Skeletal muscle satellite cell (primary cell): ENCODE measurements around the gene CREBBP.
"Not testable (repeated sequence)": the region's sequence is repeated elsewhere in the genome, so short reads cannot be mapped to it uniquely, and the experiment has no call there.

Experiments used
- H3K27me3 ChIP-seq: 2 replicates; pipeline ENCODE4 v1.7.0; 2013; ENCODE audit warnings: low read length; ENCODE audit not compliant: control insufficient read depth, insufficient read depth
- H3K36me3 ChIP-seq: 2 replicates; pipeline ENCODE4 v1.7.0; 2013; ENCODE audit warnings: mild to moderate bottlenecking, control low read depth, low read length; ENCODE audit not compliant: insufficient read depth
- H3K4me1 ChIP-seq: 2 replicates; pipeline ENCODE4 v1.7.0; 2013; ENCODE audit warnings: low read length; ENCODE audit not compliant: control insufficient read depth, insufficient read depth
- H3K4me2 ChIP-seq: 2 replicates; pipeline ENCODE4 v1.7.0; 2013; ENCODE audit warnings: mild to moderate bottlenecking, low read length
- H3K4me3 ChIP-seq: 2 replicates; pipeline ENCODE4 v1.7.0; 2013; ENCODE audit warnings: low read length
- H3K9ac ChIP-seq: 2 replicates; pipeline ENCODE4 v1.7.0; 2013; ENCODE audit warnings: mild to moderate bottlenecking, low read depth, low read length, moderate library complexity
- H3K9me3 ChIP-seq: replicated peaks from 2 replicates; pipeline ENCODE4 v1.7.0; 2013; ENCODE audit warnings: mild to moderate bottlenecking, control low read depth, low read length

CREBBP gene

DNA sequence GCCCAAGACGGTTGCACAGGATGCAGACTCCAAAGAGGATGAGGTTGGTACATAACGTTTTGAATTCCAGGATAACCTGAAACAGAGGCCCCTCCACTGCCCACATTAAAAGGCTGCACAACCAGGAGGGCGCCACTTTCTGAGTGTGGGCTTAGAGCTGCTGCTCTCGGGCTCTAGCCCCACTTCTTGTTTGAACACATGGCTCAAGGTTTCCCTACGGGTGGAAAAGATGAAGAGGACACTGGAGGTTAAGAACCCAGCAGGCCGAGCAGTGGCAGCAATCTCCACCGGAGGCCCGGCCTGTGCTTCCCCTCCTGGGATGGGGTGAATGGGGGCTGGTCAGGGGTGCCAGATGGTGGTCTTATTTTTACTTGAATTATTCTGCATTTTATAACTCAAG, 155.2 kb downstream of the CREBBP start:
- no peak overlapping the region for H3K4me3 ChIP-seq
- H3K9me3 ChIP-seq = no peaks in the 10 kb centered on the region
- H3K4me1 ChIP-seq = no peaks in the 10 kb centered on the region
- no peak overlapping the region for H3K4me2 ChIP-seq
- H3K9ac ChIP-seq = no peak overlapping the region
- H3K36me3 ChIP-seq = peaks cover 38% of the 10 kb centered on the region
- H3K27me3 ChIP-seq = no peaks in the 10 kb centered on the region

DNA sequence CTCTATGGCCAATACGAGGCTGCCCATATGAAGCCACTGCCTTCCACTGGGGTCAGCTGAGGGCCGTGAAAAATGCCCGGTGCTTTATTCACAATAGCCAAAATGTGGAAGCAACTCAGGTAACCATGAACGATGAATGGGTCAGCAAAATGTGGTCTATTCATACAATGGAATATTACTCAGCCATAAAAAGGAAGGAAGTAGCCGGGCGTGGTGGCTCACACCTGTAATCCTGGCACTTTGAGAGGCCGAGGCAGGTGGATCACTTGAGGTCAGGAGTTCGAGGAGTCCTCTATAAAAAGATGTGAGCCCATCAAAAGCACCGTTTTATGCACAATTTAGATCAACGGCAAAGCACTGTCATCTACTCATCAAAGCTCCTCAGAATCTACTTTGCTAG, 158.0 kb downstream of the CREBBP start:
- no peaks in the 10 kb centered on the region for H3K27me3 ChIP-seq
- H3K4me2 ChIP-seq = no peak overlapping the region
- peaks cover 14% of the 10 kb centered on the region for H3K36me3 ChIP-seq
- no peak overlapping the region for H3K4me3 ChIP-seq
- no peaks in the 10 kb centered on the region for H3K9me3 ChIP-seq
- H3K9ac ChIP-seq = no peak overlapping the region
- H3K4me1 ChIP-seq = peaks cover 7% of the 10 kb centered on the region

DNA sequence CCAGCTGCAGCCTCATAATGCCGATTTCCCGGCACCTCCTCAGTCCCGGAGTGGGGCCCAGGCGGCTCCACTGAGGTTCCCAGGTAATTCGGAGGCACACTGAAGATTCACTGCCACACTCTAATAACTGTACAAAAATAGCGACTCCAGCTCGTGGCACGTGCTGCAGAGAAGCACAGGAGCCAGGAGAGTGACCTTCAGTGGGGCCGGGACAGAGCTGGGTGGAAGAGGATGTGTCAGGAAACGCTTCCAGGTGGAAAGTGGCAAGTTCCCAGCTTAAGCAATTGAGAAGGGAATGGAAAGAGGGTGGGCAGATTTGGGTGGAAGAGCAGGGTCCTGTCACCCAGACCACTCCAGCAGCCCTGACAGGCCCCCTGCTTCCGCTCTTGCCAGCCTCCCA, 160.1 kb downstream of the CREBBP start:
- Histone ChIP-seq H3K9me3 (no peaks in the 10 kb centered on the region), H3K4me1 (peaks cover 12% of the 10 kb centered on the region), H3K36me3 (peaks cover 3% of the 10 kb centered on the region), H3K4me2 (no peak overlapping the region), H3K27me3 (no peaks in the 10 kb centered on the region), H3K4me3 (no peak overlapping the region), H3K9ac (no peak overlapping the region)

DNA sequence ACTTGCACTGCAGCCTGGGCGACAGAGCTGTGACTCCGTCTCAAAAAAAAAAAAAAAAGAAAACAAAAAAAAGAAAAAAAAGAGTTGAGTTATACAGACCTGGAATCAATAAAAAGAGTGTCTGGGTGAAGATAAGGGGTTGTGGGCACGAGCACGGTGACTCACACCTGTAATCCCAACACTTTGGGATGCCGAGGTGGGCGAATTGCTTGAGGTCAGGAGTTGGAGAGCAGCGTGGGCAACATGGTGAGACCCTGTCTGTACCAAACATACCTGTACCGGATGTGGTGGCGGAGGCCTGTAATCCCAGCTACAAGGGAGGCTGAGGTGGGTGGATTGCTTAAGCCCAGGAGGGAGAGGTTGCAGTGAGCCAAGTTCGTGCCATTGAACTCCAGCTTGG, 161.9 kb downstream of the CREBBP start:
- peaks cover 12% of the 10 kb centered on the region for H3K4me1 ChIP-seq
- no peaks in the 10 kb centered on the region for H3K27me3 ChIP-seq
- no peaks in the 10 kb centered on the region for H3K36me3 ChIP-seq
- H3K9me3 ChIP-seq = no peaks in the 10 kb centered on the region
- H3K4me3 ChIP-seq = no peak overlapping the region
- H3K4me2 ChIP-seq = no peak overlapping the region
- H3K9ac ChIP-seq = no peak overlapping the region

DNA sequence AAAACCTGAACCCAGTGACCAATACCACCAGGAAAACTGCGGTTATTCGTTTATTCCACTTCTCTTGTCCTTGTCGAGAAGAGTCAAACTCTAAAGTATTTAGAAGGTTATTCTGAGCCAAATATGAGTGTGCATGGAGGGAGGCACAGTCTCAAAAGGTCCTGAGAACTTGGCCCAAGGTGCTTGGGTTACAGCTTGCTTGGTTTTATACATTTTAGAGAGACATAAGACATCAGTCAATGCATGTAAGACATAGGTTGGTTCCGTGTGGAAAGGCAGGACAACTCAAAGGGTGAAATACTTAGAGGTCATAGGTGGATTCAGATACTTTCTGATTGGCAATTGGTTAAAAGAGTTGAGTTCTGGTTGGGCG, 162.5 kb downstream of the CREBBP start:
- Histone ChIP-seq H3K4me2 (peak overlapping the region; percentile 95), H3K27me3 (no peaks in the 10 kb centered on the region), H3K9me3 (no peaks in the 10 kb centered on the region), H3K4me3 (peak overlapping the region; percentile 85), H3K9ac (peak overlapping the region; percentile 96), H3K4me1 (peaks cover 12% of the 10 kb centered on the region), H3K36me3 (peaks cover 6% of the 10 kb centered on the region)

DNA sequence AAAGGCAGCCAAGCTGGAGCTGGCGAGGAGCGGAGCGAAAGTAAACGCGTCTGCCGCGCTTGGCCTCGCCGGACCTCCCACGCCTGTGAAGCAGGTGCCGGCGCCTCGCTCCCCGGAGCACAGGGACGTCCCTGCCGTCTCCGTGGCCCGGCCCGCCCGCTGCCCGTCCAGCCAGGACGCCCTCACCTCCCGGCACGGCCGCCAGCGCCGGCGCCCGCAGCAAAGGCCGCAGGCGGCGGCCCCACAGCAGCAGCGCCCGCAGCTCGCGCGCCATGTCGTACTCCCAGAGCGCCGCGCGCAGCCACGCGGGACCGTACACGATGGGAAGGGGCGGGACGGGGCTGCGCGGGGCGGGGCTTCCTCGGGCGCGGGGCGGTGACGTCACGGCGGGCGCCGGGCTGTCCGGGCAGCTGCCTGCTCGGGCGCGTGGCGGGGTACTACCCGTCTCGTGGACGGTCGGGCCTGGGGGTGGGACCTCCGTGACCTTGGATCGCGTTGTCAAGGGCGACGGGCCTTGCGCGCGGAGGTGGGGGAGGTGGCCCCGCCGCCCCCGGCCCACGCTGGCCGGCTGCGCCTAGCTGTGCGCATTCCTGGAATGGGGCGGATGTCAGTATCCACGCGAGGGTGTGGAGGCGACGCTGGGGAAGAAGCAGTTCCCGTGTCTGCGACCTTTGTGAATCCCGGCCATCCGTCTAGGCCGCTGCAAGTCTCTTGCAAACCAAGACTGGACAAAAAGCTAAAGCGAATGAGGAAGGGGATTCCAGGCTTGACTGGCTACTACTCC, 163.1 kb downstream of the CREBBP start, which contains the start of gene TRAP1:
Gene TRAP1, minus strand, starts transcription at position 290 of the 784 bp plus-strand sequence. Its CDS starts 16 bp downstream, at position 274.
- peaks cover 6% of the 10 kb centered on the region for H3K36me3 ChIP-seq
- peak within 1 kb of the TSS; percentile 85 for H3K4me3 ChIP-seq
- no peaks in the 10 kb centered on the region for H3K27me3 ChIP-seq

DNA sequence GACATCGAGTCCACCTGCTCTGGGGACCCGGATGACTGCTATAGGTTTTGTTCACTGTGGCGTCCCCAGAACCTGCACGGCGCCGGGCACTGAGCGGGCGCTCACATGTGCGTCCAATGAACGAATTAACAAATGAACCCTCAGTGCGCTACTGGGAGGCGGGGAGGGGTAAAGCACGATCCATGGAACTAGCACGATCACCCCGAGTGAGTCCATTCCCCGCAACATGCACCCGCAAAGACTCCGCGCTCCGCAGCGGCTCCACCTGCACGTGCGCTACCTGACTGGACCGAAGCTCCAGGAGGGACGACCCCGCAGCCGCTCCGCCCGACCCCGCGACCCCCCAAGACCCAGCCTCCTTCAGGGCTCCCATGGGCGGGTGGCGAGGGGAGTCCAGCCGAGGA, 163.7 kb downstream of the CREBBP start:
- Histone ChIP-seq H3K27me3 (no peaks in the 10 kb centered on the region), H3K4me3 (peak overlapping the region; percentile 85), H3K9ac (peak overlapping the region; percentile 96), H3K4me1 (peaks cover 12% of the 10 kb centered on the region), H3K36me3 (peaks cover 6% of the 10 kb centered on the region), H3K4me2 (peak overlapping the region; percentile 95), H3K9me3 (no peaks in the 10 kb centered on the region)

More for the DNA sequence above, 163.1 kb downstream of the CREBBP start, which contains the start of gene TRAP1:
- Histone ChIP-seq H3K9ac (peak within 1 kb of the TSS; percentile 96), H3K4me2 (peak within 1 kb of the TSS; percentile 95), H3K9me3 (no peaks in the 10 kb centered on the region), H3K4me1 (peaks cover 12% of the 10 kb centered on the region)

DNA sequence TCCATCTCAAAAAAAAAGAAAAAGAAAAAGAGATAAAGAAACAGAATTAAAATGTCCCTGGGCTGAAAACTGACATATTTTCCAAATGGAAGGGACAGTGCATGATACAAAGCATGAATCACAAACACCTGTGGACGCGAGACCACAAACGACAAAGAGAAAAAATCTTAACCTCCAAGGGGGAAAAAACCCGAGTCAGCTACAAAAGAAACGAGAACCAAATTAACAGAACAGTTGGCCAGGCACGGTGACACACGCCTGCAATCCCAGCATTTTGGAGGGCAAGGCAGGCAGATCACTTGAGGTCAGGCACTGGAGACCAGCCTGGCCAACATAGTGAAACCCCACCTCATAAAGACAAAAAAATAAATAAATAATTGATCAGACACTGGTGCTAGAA, 165.1 kb downstream of the CREBBP start:
- no peaks in the 10 kb centered on the region for H3K27me3 ChIP-seq
- H3K4me1 ChIP-seq = peaks cover 12% of the 10 kb centered on the region
- no peak overlapping the region for H3K9ac ChIP-seq
- H3K4me2 ChIP-seq = no peak overlapping the region
- H3K36me3 ChIP-seq = peaks cover 6% of the 10 kb centered on the region
- no peaks in the 10 kb centered on the region for H3K9me3 ChIP-seq
- H3K4me3 ChIP-seq = no peak overlapping the region

DNA sequence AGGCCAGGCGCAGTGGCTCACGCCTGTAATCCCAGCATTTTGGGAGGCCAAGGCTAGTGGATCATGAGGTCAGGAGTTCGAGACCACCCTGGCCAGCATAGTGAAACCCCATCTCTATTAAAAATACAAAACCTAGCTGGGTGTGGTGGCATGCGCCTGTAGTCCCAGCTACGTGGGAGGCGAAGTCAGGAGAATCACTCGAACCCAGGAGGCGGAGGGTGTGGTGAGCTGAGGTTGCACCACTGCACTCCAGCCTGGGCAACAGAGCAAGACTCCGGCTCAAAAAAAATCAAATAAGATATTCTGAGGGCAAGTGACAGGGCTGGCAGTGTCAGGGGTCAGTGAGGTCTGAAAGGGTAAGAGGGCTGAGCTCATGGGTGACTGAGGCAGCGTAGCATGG, 166.1 kb downstream of the CREBBP start:
- H3K36me3 ChIP-seq, H3K4me2 ChIP-seq, H3K9ac ChIP-seq, H3K4me3 ChIP-seq, H3K9me3 ChIP-seq, H3K27me3 ChIP-seq: not testable (repeated sequence)
- peaks cover 12% of the 10 kb centered on the region for H3K4me1 ChIP-seq

DNA sequence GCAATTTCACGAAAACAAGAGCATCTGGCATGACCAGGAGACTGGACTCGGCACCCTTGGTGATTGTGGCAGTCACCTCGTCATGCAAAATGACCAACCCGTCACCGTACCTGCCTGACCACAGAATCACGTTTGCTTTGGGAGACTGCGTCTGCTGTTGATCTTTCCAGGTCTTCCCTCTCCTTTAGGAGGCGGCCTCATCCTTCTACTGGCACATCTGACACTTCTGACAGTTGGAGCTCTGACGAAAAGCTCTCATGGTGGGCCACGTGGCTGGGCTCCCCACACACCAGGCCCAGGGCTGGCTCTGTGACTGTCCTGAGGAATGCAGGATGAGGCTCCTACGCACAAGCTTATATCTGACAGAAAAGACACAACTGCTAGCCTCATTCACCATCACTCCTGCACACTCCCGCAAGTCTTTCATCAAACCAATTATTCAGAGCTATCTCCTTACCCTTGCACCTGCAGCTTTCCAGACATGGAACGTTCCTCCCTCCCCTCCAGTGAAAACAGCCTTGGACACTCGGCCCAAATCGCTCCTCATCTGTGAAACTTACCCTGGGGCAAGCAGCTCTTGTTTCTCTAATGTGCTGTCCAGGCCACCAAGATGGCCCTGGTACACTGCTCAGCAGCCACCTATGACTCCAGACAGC, 166.8 kb downstream of the CREBBP start:
- peaks cover 6% of the 10 kb centered on the region for H3K36me3 ChIP-seq
- peaks cover 12% of the 10 kb centered on the region for H3K4me1 ChIP-seq
- H3K4me3 ChIP-seq = no peak overlapping the region

DNA sequence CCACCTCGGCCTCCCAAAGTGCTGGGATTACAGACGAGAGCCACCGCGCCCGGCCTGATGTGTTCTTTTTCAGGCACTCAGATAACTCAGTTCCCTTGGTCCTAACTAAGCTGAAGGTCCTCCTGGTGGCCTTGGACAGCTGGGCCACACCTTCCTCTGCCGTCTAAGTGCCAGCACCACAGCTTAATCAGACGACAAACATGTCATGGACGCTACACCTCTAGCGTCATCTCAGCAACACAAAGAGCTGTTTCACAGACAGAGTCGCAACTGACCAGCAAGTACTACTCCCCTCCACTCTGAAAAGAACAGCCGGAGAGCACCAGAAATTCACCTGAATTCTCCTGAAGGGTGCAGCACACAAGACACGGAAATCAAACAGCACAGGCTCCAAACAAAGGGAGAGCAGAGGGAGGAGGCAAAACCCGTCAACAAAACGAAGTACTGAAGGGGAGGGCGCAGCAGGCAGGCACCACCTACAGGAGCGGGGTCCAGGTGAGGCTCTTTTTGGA, 167.6 kb downstream of the CREBBP start:
- Histone ChIP-seq H3K36me3 (peaks cover 6% of the 10 kb centered on the region), H3K4me3 (no peak overlapping the region), H3K27me3 (no peaks in the 10 kb centered on the region), H3K4me2 (no peak overlapping the region), H3K9ac (no peak overlapping the region), H3K4me1 (peaks cover 9% of the 10 kb centered on the region), H3K9me3 (no peaks in the 10 kb centered on the region)

More for the DNA sequence above, 166.8 kb downstream of the CREBBP start:
- no peaks in the 10 kb centered on the region for H3K27me3 ChIP-seq
- H3K4me2 ChIP-seq = no peak overlapping the region
- H3K9ac ChIP-seq = no peak overlapping the region
- no peaks in the 10 kb centered on the region for H3K9me3 ChIP-seq
